Vagina (tissue), 2 donors: ENCODE results near the gene CITED4.

Experiments used
- POLR2A ChIP-seq, 2 donors: fragments of 450-650 bp; IDR thresholded peaks; one replicate each; pipeline ENCODE4 v1.6.1; 2017; ENCODE audit warnings: antibody characterized with exemption in 2 of 2, mild to moderate bottlenecking in 2 of 2, moderate library complexity in 2 of 2
- POLR2AphosphoS5 ChIP-seq, 2 donors: sonication (generic); formaldehyde crosslinking; IDR thresholded peaks; one replicate each; pipeline ENCODE4 v1.9.0; 2017; ENCODE audit warnings: antibody characterized with exemption in 2 of 2, mild to moderate bottlenecking in 2 of 2, low read depth in 1 of 2; ENCODE audit not compliant: insufficient read depth in 1 of 2
- TF ChIP-seq, protein P1 (sequence below), 3 experiments: fragments of 450-650 bp in 2 of 3; fragments of 200-600 bp in 1 of 3; sonication (generic) in 1 of 3; IDR thresholded peaks; one replicate each; pipeline ENCODE4 v1.5.1; 2017 to 2019; ENCODE audit warnings: antibody characterized with exemption in 3 of 3, mild to moderate bottlenecking in 2 of 3, moderate library complexity in 2 of 3

- TF ChIP-seq, protein P1, sequence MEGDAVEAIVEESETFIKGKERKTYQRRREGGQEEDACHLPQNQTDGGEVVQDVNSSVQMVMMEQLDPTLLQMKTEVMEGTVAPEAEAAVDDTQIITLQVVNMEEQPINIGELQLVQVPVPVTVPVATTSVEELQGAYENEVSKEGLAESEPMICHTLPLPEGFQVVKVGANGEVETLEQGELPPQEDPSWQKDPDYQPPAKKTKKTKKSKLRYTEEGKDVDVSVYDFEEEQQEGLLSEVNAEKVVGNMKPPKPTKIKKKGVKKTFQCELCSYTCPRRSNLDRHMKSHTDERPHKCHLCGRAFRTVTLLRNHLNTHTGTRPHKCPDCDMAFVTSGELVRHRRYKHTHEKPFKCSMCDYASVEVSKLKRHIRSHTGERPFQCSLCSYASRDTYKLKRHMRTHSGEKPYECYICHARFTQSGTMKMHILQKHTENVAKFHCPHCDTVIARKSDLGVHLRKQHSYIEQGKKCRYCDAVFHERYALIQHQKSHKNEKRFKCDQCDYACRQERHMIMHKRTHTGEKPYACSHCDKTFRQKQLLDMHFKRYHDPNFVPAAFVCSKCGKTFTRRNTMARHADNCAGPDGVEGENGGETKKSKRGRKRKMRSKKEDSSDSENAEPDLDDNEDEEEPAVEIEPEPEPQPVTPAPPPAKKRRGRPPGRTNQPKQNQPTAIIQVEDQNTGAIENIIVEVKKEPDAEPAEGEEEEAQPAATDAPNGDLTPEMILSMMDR (IDR thresholded peaks at IDR 0.05) = no peak
- peak; percentile 67 to 88 for TF ChIP-seq POLR2AphosphoS5 (IDR thresholded peaks at IDR 0.05; ENCODE audit: insufficient read depth in 1 of 2, low read depth in 1 of 2)
- peak; percentile 85 to 86 for TF ChIP-seq POLR2A (IDR thresholded peaks at IDR 0.05)
Observed at GRCh38 chr1:40862008-40862863, at the start of gene CITED4.
